ENCODE results near the gene TNPO1.

TNPO1 gene

DNA sequence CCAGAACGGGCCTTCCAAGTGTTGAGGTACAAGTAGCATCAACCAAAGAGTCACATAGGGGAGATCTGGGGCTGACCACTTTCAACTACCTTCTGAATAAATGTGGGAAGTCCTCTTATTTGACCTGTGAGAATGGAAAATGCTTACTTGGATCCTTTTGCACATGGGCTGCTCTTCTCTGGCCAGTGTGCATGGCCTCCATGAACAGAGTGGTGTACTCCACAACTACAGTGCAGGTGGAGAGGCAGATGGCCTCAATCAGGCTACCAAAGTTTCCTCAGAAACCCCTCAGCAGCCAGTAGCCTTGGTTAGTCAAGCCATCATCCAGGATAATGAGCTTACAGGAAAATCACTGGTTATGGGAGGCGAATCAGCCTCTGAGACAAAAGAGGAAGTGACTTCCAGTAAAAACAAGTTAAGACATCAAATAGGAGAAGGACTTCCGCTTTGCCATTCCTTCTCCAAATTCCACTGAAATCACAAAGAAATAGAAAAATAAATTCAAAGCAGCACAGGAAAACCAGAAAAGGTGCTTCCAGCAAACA lies 121.1 kb downstream of the TNPO1 start:
- no peak for DNase-seq

DNA sequence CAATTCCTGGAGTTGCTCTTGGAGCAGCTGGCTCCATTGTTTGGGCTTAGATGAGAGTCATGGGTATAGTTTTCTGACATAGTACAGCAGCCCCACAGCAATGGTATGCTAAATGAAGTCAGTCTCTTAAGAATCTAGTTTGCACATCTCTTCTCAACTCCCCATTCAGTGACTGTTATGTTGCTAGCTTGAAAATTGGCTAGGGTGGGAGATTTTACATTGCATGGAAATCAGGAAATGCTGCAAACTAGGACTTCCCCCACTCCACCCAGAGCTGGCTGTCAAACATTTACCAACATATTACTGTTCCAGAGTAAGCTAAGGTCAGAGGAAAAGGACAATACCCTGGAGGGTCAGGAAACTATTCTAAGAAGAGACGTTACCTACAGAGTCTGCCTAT lies 121.7 kb downstream of the TNPO1 start:
- no peak for DNase-seq

- DNase-seq: no peak
These were observed 123.6 kb downstream of the TNPO1 start for GRCh38 chr5:72940082-72940481.

DNA sequence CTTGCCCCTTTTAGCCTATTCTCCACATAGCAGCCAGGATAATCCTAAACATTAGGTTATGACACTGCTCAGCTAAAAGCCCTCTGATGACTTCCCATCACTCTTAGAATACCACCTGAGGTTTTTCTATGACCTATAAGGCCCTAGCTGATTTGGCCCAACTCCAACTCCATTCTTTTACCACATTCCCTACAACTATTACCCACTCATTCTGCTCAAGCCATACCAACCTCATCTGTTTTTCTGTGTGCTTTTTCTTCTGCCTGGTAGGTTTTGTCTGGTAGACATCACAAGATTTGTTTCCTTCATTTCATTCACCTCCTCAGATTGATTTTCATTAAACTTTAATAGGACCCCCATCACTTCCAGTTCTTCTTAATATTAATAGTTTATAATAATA lies 126.8 kb downstream of the TNPO1 start:
- no peak for DNase-seq

DNA sequence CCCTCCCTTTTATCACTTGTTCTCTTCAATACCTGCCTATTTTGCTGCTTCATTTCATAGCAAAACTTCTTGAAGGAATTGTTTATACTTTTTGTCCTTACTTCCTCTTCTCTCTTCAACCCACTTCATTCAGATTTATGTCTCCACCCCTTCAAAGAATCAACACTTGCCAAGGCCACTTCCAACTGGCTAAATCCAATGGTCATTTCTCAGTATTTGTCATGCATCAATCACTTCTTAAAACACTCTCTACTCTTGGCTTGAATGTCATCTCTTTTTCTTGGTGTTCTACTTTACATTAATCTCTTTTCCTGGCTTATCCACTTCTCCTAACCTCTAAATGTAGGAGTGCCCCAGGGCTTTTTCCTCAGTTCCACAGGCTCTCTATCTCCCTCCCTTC lies 131.0 kb downstream of the TNPO1 start:
- no peak for DNase-seq

- no peak for DNase-seq
These were observed 133.0 kb downstream of the TNPO1 start for GRCh38 chr5:72949481-72949880.

GRCh38 chr5:72951671-72952468 lies 135.4 kb downstream of the TNPO1 start:
- no peak for DNase-seq

DNA sequence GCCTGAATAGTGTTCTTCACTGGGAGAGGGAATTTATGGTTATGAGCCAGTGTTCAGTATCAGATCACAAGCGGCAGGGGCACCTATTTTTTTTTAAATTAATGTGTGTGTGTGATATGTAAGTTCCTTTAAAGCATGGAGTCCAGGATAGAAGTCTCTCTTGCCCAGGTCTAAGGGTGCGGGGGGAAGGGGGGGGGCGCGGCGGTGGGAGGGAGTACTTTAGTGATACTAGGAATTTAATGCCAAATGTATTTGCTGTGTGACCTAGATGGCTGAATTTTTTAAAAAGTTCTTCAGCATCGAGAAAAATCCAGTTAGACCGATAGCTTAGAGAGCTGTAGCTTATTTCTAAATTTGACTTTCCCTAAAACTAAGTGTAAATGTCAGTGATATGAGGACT lies 137.9 kb downstream of the TNPO1 start:
- no peak for DNase-seq

GRCh38 chr5:72955143-72955767 lies 138.8 kb downstream of the TNPO1 start:
- DNase-seq: peak; percentile 22

- DNase-seq: peak; percentile 83
These were observed 139.4 kb downstream of the TNPO1 start, which contains the start of gene FCHO2 for GRCh38 chr5:72955768-72956323. FCHO2 (plus strand) TSS chr5:72956041; CDS start chr5:72956097, 56 bp downstream.

DNA sequence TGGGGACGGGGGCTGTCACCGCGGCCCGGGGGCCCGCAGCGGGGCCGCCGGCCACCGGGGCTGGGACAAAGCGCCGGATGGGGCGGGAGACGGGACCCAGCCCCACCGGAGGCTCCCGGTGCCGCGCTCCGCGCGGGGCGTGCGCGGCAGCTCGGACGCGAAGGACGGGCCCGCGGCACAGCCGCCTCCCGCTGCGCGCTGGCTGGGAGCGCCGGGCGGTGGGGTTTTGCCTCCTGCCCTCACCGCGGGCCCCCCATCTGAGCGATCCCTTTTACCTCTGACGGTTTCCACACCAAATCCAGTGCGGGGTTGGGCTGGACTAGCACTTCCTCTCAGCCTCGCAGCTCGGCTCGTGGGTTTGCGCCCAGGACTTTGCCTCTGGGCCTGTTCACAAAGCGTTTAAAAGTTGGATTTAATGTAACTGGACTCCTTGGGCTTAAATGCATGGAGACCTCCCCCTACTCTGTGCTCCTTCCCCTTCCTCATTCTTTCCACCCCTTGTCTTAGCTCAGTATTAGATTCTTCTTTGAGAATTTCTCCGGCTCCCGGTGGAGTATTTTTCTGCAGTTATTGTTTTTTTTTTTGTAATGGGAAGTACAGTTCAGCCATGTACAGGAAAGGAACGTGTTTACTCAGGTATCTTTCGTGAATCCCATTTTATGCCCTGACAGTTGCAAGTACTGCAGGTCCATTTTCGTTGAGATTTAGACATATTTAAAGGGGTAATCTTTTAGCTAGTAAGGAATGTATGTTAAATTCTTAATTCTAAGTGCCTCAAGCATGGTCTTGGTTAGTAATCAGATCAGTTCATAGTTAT lies 140.1 kb downstream of the TNPO1 start:
- peak; percentile 35 for DNase-seq

DNA sequence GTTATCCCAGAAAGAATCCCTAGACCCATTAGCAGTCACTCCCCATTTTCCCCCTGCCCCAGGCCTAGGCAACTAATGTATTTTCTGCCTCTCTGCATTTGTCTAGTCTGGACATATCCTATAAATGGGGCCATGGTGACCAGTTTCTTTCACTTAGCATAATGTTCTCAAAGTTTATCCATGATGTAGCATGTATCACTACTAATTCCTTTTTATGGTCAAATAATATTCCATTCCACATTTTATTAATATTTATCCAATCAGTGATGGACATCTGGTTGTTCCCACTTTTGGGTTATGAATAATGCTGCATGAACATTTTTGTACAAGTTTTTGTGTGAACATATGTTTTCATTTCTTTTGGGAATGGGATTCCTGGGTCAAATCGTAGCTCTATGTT lies 140.9 kb downstream of the TNPO1 start:
- DNase-seq: no peak

DNA sequence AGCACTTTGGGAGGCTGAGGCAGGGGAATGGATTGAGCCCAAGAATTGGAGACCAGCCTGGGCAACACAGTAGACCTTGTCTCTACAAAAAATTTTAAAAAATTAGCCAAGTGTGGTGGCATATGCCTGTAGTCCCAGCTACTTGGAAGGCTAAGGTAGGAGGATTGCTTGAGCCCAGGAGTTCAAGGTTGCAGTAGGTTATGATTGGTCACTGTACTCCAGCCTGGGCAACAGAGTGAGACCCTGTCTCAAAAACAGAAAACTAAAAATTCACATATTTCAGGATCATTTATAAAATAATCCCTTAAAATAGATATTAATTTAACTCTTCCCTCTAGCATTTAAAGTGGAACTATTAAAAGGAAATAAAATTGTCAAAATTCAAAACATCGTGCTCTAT lies 142.8 kb downstream of the TNPO1 start:
- no peak for DNase-seq
